Calu3 (cell line): Measurements from ENCODE around the gene EMP3. TPM values are rescaled to one million over a fixed set of nuclear protein-coding genes. Genes with fewer than 3 reads are reported as not detected.
A peak's percentile ranks its signal among the peaks of the same experiment; 100 is the strongest.
"Not testable (repeated sequence)": the region's sequence is repeated elsewhere in the genome, so short reads cannot be mapped to it uniquely, and the experiment has no call there.

ENCODE experiments used
- BruUV-seq: library from RNA; stranded (reverse); fragments of 400-500 nt; replicated peaks from 2 replicates; lab custom pipeline; 2021; lab: Mats Ljungman, UMichigan
- CTCF ChIA-PET: fragments of 300-600 bp; sonication (Branson Sonifier 250); formaldehyde crosslinking; loops from one replicate; lab custom pipeline; 2022; ENCODE audit warnings: antibody characterized with exemption; lab: Charles Lee
- DNase-seq: peaks from one replicate; pipeline ENCODE4 v3.0.0; 2022
- H3K27ac Mint-ChIP-seq: one replicate; pipeline ENCODE4 v1.8.0; 2022; ENCODE audit warnings: mixed read lengths; ENCODE audit not compliant: unreplicated experiment
- H3K27me3 Mint-ChIP-seq: one replicate; pipeline ENCODE4 v1.8.0; 2022; ENCODE audit warnings: mixed read lengths; ENCODE audit not compliant: unreplicated experiment
- H3K36me3 Mint-ChIP-seq: one replicate; pipeline ENCODE4 v1.8.0; 2022; ENCODE audit warnings: mild to moderate bottlenecking, moderate library complexity, mixed read lengths; ENCODE audit not compliant: insufficient read depth, unreplicated experiment
- H3K4me1 Mint-ChIP-seq: one replicate; pipeline ENCODE4 v1.8.0; 2022; ENCODE audit warnings: mild to moderate bottlenecking, low read depth, mixed read lengths; ENCODE audit not compliant: unreplicated experiment
- H3K4me3 Mint-ChIP-seq: one replicate; pipeline ENCODE4 v1.8.0; 2022; ENCODE audit warnings: mild to moderate bottlenecking, low read depth, moderate library complexity, mixed read lengths; ENCODE audit not compliant: unreplicated experiment
- H3K9me3 Mint-ChIP-seq: one replicate; pipeline ENCODE4 v1.8.0; 2022; ENCODE audit warnings: low read depth, mixed read lengths; ENCODE audit not compliant: unreplicated experiment
- CTCF ChIP-seq: fragments of 200-600 bp; IDR thresholded peaks from one replicate; pipeline ENCODE4 v1.8.0; 2022; ENCODE audit warnings: antibody characterized with exemption; ENCODE audit not compliant: unreplicated experiment
- intact Hi-C: fragments of 100-400 bp; cut with micrococcal nuclease; formaldehyde crosslinking; loops from one replicate; pipeline ENCODE4 v1.10.0; 2022; ENCODE audit not compliant: unreplicated experiment
- total RNA-seq: library from RNA; stranded (reverse); gene quantifications from 2 replicates; pipeline ENCODE4 v1.2.3, GENCODE V29; 2022

EMP3 gene
- total RNA-seq, 1 experiment from 2014 or later: 29.5 TPM

DNA sequence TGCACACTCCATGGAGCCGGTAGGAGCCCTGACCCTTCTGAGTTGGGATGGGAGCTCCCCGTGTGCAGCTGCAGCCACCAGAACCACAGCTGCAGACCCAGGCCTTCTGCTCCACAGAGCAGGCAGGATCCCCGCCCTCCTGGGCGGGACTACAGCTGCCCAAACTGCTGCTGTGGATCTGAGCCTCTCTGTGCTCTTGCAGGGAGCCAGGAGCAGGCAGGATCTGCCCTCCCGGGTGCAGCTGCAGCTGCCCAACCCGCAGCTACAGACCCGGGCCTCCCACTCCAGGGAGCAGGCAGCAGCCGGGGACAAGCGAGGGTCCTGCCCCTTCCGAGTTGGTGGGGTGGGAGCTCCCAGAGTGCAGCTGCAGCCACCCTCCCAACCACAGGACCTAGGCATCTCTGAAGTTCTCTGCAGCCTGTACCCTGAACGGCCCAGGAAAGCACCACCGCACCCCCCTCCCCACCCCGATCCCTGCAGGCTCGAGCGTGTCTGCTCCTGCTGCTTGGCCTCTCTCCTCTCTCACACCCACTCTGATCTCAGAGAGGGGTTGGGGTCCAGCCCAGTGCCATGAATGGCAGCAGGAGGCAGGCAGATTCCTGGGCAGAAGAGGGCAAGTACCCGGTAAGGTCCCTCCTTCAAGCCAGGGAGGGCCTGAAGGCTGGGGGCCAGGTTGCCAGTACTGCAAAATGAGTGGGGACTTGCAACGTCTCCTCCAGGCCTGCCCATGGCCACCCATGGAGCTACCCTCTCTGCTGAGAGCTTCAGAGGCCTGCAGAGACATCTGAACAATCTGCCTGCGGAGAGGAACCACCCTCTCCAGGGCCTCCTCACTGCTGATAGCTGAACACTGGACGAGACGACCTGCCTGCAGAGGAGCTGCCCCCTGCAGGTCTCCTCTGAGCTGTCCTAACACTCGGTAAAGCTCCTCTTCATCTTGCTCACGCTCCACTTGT is 16.4 kb upstream of the EMP3 start:
- no peak for DNase-seq
- no TSS peak for BruUV-seq
- Mint-ChIP-seq H3K27me3 (peaks cover 67% of the 10 kb centered on the region), H3K4me3 (no peak overlapping the region), H3K9me3 (no peaks in the 10 kb centered on the region), H3K27ac (no peak overlapping the region), H3K4me1 (no peaks in the 10 kb centered on the region), H3K36me3 (no peaks in the 10 kb centered on the region)
- CTCF ChIA-PET: interaction anchor here (0.9 to 1.3 kb wide), 2 partner anchors 12 to 38 kb away, joined by 4 to 9 read pairs; no protein-coding TSS in a partner anchor
- intact Hi-C loops: no loop called here
- peak; percentile 27 for TF ChIP-seq CTCF

GRCh38 chr19:48309731-48310130 is 15.6 kb upstream of the EMP3 start:
- H3K9me3 Mint-ChIP-seq, H3K4me1 Mint-ChIP-seq, DNase-seq, intact Hi-C loops, H3K36me3 Mint-ChIP-seq, H3K27ac Mint-ChIP-seq, H3K4me3 Mint-ChIP-seq, BruUV-seq: not testable (repeated sequence)
- CTCF ChIA-PET: interaction anchor here (1.3 kb wide), 1 partner anchor 11 kb away, joined by 4 read pairs; no protein-coding TSS in a partner anchor
- peaks cover 65% of the 10 kb centered on the region for H3K27me3 Mint-ChIP-seq

GRCh38 chr19:48310227-48310626 is 15.1 kb upstream of the EMP3 start:
- Mint-ChIP-seq H3K4me1 (no peaks in the 10 kb centered on the region), H3K9me3 (no peaks in the 10 kb centered on the region), H3K36me3 (no peaks in the 10 kb centered on the region), H3K4me3 (no peak overlapping the region), H3K27me3 (peaks cover 60% of the 10 kb centered on the region), H3K27ac (no peak overlapping the region)
- no peak for DNase-seq
- TF ChIP-seq CTCF: no peak
- BruUV-seq: no TSS peak
- CTCF ChIA-PET: no interaction called here
- intact Hi-C loops: no loop called here

GRCh38 chr19:48311384-48311783 is 14.0 kb upstream of the EMP3 start:
- intact Hi-C loops: no loop called here
- no TSS peak for BruUV-seq

More at GRCh38 chr19:48311384-48311783, 14.0 kb upstream of the EMP3 start:
- Mint-ChIP-seq H3K4me3 (no peak overlapping the region), H3K9me3 (no peaks in the 10 kb centered on the region), H3K27ac (no peak overlapping the region), H3K36me3 (no peaks in the 10 kb centered on the region), H3K4me1 (no peaks in the 10 kb centered on the region), H3K27me3 (peaks cover 49% of the 10 kb centered on the region)
- no peak for DNase-seq
- no peak for TF ChIP-seq CTCF
- CTCF ChIA-PET: no interaction called here
